Fibroblast of skin of abdomen (primary cell): ENCODE results near the gene SLC35F4.

Source experiments
- DNase-seq: peaks from one replicate; pipeline ENCODE4 v3.0.0-alpha.2; 2013

Gene SLC35F4

GRCh38 chr14:57611555-57612075, 254.3 kb downstream of the SLC35F4 start:
- DNase-seq, result no peak

GRCh38 chr14:57610631-57611030, 255.3 kb downstream of the SLC35F4 start:
- no peak for DNase-seq

GRCh38 chr14:57609192-57610075, 256.5 kb downstream of the SLC35F4 start:
- DNase-seq, result no peak

- DNase-seq, result no peak
These were observed 258.8 kb downstream of the SLC35F4 start for GRCh38 chr14:57607086-57607485.

- no peak for DNase-seq
These were observed 282.5 kb downstream of the SLC35F4 start for GRCh38 chr14:57583396-57583795.

- no peak for DNase-seq
These were observed 283.1 kb downstream of the SLC35F4 start for GRCh38 chr14:57582746-57583145.

GRCh38 chr14:57578801-57579200, 287.1 kb downstream of the SLC35F4 start:
- DNase-seq, result no peak

GRCh38 chr14:57576498-57576897, 289.4 kb downstream of the SLC35F4 start:
- DNase-seq, result no peak

GRCh38 chr14:57575482-57575881, 290.4 kb downstream of the SLC35F4 start:
- no peak for DNase-seq

GRCh38 chr14:57574617-57575288, 291.1 kb downstream of the SLC35F4 start:
- no peak for DNase-seq

GRCh38 chr14:57573173-57573572, 292.7 kb downstream of the SLC35F4 start:
- peak; percentile 17 for DNase-seq

- no peak for DNase-seq
These were observed 297.3 kb downstream of the SLC35F4 start for GRCh38 chr14:57568554-57568953.

GRCh38 chr14:57567220-57567619, 298.7 kb downstream of the SLC35F4 start:
- no peak for DNase-seq

GRCh38 chr14:57560681-57561080, 305.2 kb downstream of the SLC35F4 start:
- no peak for DNase-seq

GRCh38 chr14:57559576-57559975, 306.3 kb downstream of the SLC35F4 start:
- DNase-seq, result no peak

- DNase-seq, result no peak
These were observed 316.0 kb downstream of the SLC35F4 start for GRCh38 chr14:57549765-57550420.

GRCh38 chr14:57549016-57549564, 316.8 kb downstream of the SLC35F4 start:
- no peak for DNase-seq

GRCh38 chr14:57547131-57547530, 318.8 kb downstream of the SLC35F4 start:
- no peak for DNase-seq

- peak; percentile 9 for DNase-seq
These were observed 332.7 kb downstream of the SLC35F4 start for GRCh38 chr14:57533214-57533613.

- DNase-seq, result no peak
These were observed 335.3 kb downstream of the SLC35F4 start for GRCh38 chr14:57530571-57530970.

- DNase-seq, result no peak
These were observed 338.9 kb downstream of the SLC35F4 start for GRCh38 chr14:57526942-57527341.

GRCh38 chr14:57519043-57519442, 346.8 kb downstream of the SLC35F4 start:
- DNase-seq, result no peak
